ENCODE data around the gene IFIT1B. TPM values are rescaled to one million over a fixed set of nuclear protein-coding genes. Genes with fewer than 3 reads are reported as not detected.
"Not testable (repeated sequence)": the region's sequence is repeated elsewhere in the genome, so short reads cannot be mapped to it uniquely, and the experiment has no call there.

The IFIT1B gene
- total and polyA plus RNA-seq, 9 of the 15 experiments (the other 6 are each of a cell fraction or from before 2014, with no cell fraction given) = not detected

GRCh38 chr10:89329151-89329550, 48.7 kb upstream of the IFIT1B start:
- intact Hi-C loops (cut with micrococcal nuclease) = no loop called here
- no peak overlapping the region for H3K27ac ChIP-seq (ENCODE audit: extremely low read depth, low read depth, low read length)
- no peaks in the 10 kb centered on the region for H3K9me1 ChIP-seq (ENCODE audit: control insufficient read depth, insufficient read depth, low read length)
- H3K9me3 ChIP-seq (replicated peaks; ENCODE audit: control insufficient read depth, insufficient read depth, low read depth, low read length) = no peaks in the 10 kb centered on the region
- DNase-seq (ENCODE audit: extremely low read depth in 1 of 4, low spot score in 3 of 4) (no peak), FAIRE-seq (no peak), ATAC-seq (no peak)
- CTCF ChIA-PET (ENCODE audit: low intra/inter-chr PET ratio) = no interaction called here
- no peak overlapping the region for H3K4me3 ChIP-seq
- no peaks in the 10 kb centered on the region for H3K36me3 ChIP-seq (ENCODE audit: control insufficient read depth, insufficient read depth, low read length)
- H3K4me1 ChIP-seq (replicated peaks in 1 of 2; ENCODE audit: control insufficient read depth in 2 of 2, insufficient read depth in 2 of 2, low read length in 2 of 2) = peaks cover 0 to 8% of the 10 kb centered on the region in 2 experiments; a peak in 3 of 5 replicates
- in situ Hi-C loops (cut with MboI) = no loop called here
- H3K79me2 ChIP-seq (ENCODE audit: control insufficient read depth, insufficient read depth, low read length) = no peaks in the 10 kb centered on the region
- H3K27me3 ChIP-seq (ENCODE audit: control insufficient read depth in 2 of 2, insufficient read depth in 2 of 2, low read length in 2 of 2) = no peaks in the 10 kb centered on the region
- H4K20me1 ChIP-seq (replicated peaks; ENCODE audit: control insufficient read depth, insufficient read depth, low read length) = no peaks in the 10 kb centered on the region
- POLR2A ChIA-PET = no interaction called here
- no peak overlapping the region for H3K4me2 ChIP-seq (ENCODE audit: insufficient read depth, low read length)
- WGBS (ENCODE audit: insufficient coverage, low coverage, missing lambda C conversion rate) = 61% methylated on average over 2 of the region's 2 CpGs
- TF ChIP-seq SAFB (IDR thresholded peaks at IDR 0.05; ENCODE audit: borderline replicate concordance, low read depth, low read length) (no peak), HINFP (tag; conservative IDR thresholded peaks at IDR 0.05; ENCODE audit: low read depth) (no peak), PHF8 (IDR thresholded peaks at IDR 0.05; ENCODE audit: borderline replicate concordance, low read length) (no peak), CREB3L1 (IDR thresholded peaks at IDR 0.05; ENCODE audit: borderline replicate concordance, low read depth) (no peak), MCM2 (IDR thresholded peaks at IDR 0.05; ENCODE audit: low read depth) (no peak), PPARD (CRISPR knock-in tag; IDR thresholded peaks at IDR 0.05) (no peak), GMEB1 (CRISPR knock-in tag; IDR thresholded peaks at IDR 0.05) (no peak), ZEB2 (IDR thresholded peaks at IDR 0.05) (no peak), PML (IDR thresholded peaks at IDR 0.05; ENCODE audit: low read length) (no peak), RBFOX2 (IDR thresholded peaks at IDR 0.05; ENCODE audit: low read depth, low read length) (no peak), LEF1 (IDR thresholded peaks at IDR 0.05) (no peak), ZNF282 (CRISPR knock-in tag; IDR thresholded peaks at IDR 0.05) (no peak), PHF21A (IDR thresholded peaks at IDR 0.05; ENCODE audit: borderline replicate concordance, low read depth) (no peak), PURB (CRISPR knock-in tag; IDR thresholded peaks at IDR 0.05; ENCODE audit: low read depth) (no peak)
- no TSS peak for BruUV-seq (replicated peaks)
- H3K9ac ChIP-seq (ENCODE audit: insufficient read depth in 1 of 2, low read depth in 2 of 2, low read length in 2 of 2) = no peak overlapping the region
- H2AFZ ChIP-seq (ENCODE audit: low read depth, low read length) = no peak overlapping the region

GRCh38 chr10:89330014-89330413, 47.8 kb upstream of the IFIT1B start:
- ATAC-seq; H3K27me3 ChIP-seq (ENCODE audit: control insufficient read depth in 2 of 2, insufficient read depth in 2 of 2, low read length in 2 of 2); H3K9me3 ChIP-seq (replicated peaks; ENCODE audit: control insufficient read depth, insufficient read depth, low read depth, low read length); H3K9ac ChIP-seq (ENCODE audit: insufficient read depth in 1 of 2, low read depth in 2 of 2, low read length in 2 of 2); H3K4me3 ChIP-seq; CTCF ChIA-PET (ENCODE audit: low intra/inter-chr PET ratio); H3K4me1 ChIP-seq (replicated peaks in 1 of 2; ENCODE audit: control insufficient read depth in 2 of 2, insufficient read depth in 2 of 2, low read length in 2 of 2); H3K27ac ChIP-seq (ENCODE audit: extremely low read depth, low read depth, low read length); in situ Hi-C loops (cut with MboI); H3K36me3 ChIP-seq (ENCODE audit: control insufficient read depth, insufficient read depth, low read length); POLR2A ChIA-PET; DNase-seq (ENCODE audit: extremely low read depth in 1 of 4, low spot score in 3 of 4); H3K4me2 ChIP-seq (ENCODE audit: insufficient read depth, low read length); H3K9me1 ChIP-seq (ENCODE audit: control insufficient read depth, insufficient read depth, low read length); H3K79me2 ChIP-seq (ENCODE audit: control insufficient read depth, insufficient read depth, low read length); H2AFZ ChIP-seq (ENCODE audit: low read depth, low read length); FAIRE-seq; H4K20me1 ChIP-seq (replicated peaks; ENCODE audit: control insufficient read depth, insufficient read depth, low read length); intact Hi-C loops (cut with micrococcal nuclease); BruUV-seq (replicated peaks): not testable (repeated sequence)
- 68% methylated on average over 2 of the region's 3 CpGs for WGBS (ENCODE audit: insufficient coverage, low coverage, missing lambda C conversion rate)

Measured in K562 (cell line).